K562 (cell line): ENCODE data around the gene TBC1D5. TPM values are rescaled to one million over a fixed set of nuclear protein-coding genes. Genes with fewer than 3 reads are reported as not detected.

Source experiments
- ATAC-seq: fragments of 200-7000 bp; cut with Tn5 transposase; 3 replicates; pipeline ENCODE4 v1.9.1; 2020; ENCODE audit warnings: moderate library complexity
- BruUV-seq: library from RNA; stranded (reverse); fragments of 400-500 nt; replicated peaks from 2 replicates; lab custom pipeline; 2021; lab: Mats Ljungman, UMichigan
- CTCF ChIA-PET: fragments of 300-600 bp; formaldehyde crosslinking; extraction: SDS; loops from one replicate; lab custom pipeline; 2021; ENCODE audit warnings: low intra/inter-chr PET ratio; lab: Yijun Ruan, JAX
- POLR2A ChIA-PET: fragments of 300-600, 350-650 bp; sonication (Branson Sonifier 250); formaldehyde crosslinking; extraction: SDS; loops from one replicate; lab custom pipeline; 2021; ENCODE audit warnings: antibody characterized with exemption, inconsistent platforms; lab: Yijun Ruan, JAX
- DNase-seq, 4 experiments: peaks; one replicate each; pipeline versions ENCODE4 v3.0.0 to v3.0.0-alpha.2; 2011 to 2018; ENCODE audit warnings: low spot score in 3 of 4, mixed read lengths in 3 of 4; ENCODE audit errors: extremely low read depth in 1 of 4
- FAIRE-seq: peaks from 2 replicates; lab custom pipeline; 2011; peaks lifted over from hg19 to GRCh38; lab: Jason Lieb, UNC
- H2AFZ ChIP-seq: 2 replicates; pipeline ENCODE4 v1.6.0; 2011; ENCODE audit warnings: low read depth, low read length, control low read depth, inconsistent platforms
- H3K27ac ChIP-seq: fragments of 200-600 bp; 3 replicates; pipeline ENCODE4 v1.8.0; 2011; ENCODE audit warnings: low read depth, mild to moderate bottlenecking, control low read depth, inconsistent platforms, low read length, moderate library complexity, mixed read lengths; ENCODE audit errors: extremely low read depth
- H3K27me3 ChIP-seq, 2 experiments: fragments of 300-600 bp in 1 of 2; 2 replicates in 1 of 2; 3 replicates in 1 of 2; pipeline versions ENCODE4 v1.6.0 to v1.8.0; 2011; ENCODE audit warnings: inconsistent platforms in 2 of 2, low read length in 2 of 2, mild to moderate bottlenecking in 1 of 2, mixed read lengths in 1 of 2, moderate library complexity in 1 of 2; ENCODE audit not compliant: control insufficient read depth in 2 of 2, insufficient read depth in 2 of 2
- H3K36me3 ChIP-seq: fragments of 300-600 bp; 3 replicates; pipeline ENCODE4 v1.8.0; 2011; ENCODE audit warnings: mild to moderate bottlenecking, low read length, inconsistent platforms; ENCODE audit not compliant: control insufficient read depth, insufficient read depth
- H3K4me1 ChIP-seq, 2 experiments: fragments of 200-600 bp in 1 of 2; replicated peaks in 1 of 2; 2 replicates in 1 of 2; 3 replicates in 1 of 2; pipeline versions ENCODE4 v1.5.1 to v1.8.0; 2011; ENCODE audit warnings: inconsistent platforms in 2 of 2, low read length in 2 of 2, mild to moderate bottlenecking in 1 of 2, mixed read lengths in 1 of 2, moderate library complexity in 1 of 2; ENCODE audit not compliant: control insufficient read depth in 2 of 2, insufficient read depth in 2 of 2
- H3K4me2 ChIP-seq: 2 replicates; pipeline ENCODE4 v1.6.1; 2011; ENCODE audit warnings: low read length, control low read depth, inconsistent platforms, mixed read lengths; ENCODE audit not compliant: insufficient read depth
- H3K4me3 ChIP-seq: fragments of 200-600 bp; sonication (generic), shearing (Covaris generic); 2 replicates; pipeline ENCODE4 v1.5.1; 2016; ENCODE audit warnings: control low read depth, inconsistent platforms
- H3K79me2 ChIP-seq: fragments of 200-600 bp; 3 replicates; pipeline ENCODE4 v1.8.0; 2011; ENCODE audit warnings: low read length, inconsistent platforms; ENCODE audit not compliant: control insufficient read depth, insufficient read depth
- H3K9ac ChIP-seq, 2 experiments: 2 replicates each; pipeline versions ENCODE4 v1.6.0 to v1.6.1; 2011; ENCODE audit warnings: low read depth in 2 of 2, low read length in 2 of 2, control low read depth in 1 of 2, inconsistent platforms in 1 of 2, mild to moderate bottlenecking in 1 of 2, mixed read lengths in 1 of 2; ENCODE audit not compliant: insufficient read depth in 1 of 2
- H3K9me1 ChIP-seq: one replicate; pipeline ENCODE4 v1.6.0; 2011; ENCODE audit warnings: inconsistent platforms, mild to moderate bottlenecking, low read length, moderate library complexity; ENCODE audit not compliant: control insufficient read depth, insufficient read depth
- H3K9me3 ChIP-seq: replicated peaks from 2 replicates; pipeline ENCODE4 v1.5.1; 2011; ENCODE audit warnings: low read depth, low read length, inconsistent platforms; ENCODE audit not compliant: control insufficient read depth, insufficient read depth
- H4K20me1 ChIP-seq: replicated peaks from 2 replicates; pipeline ENCODE4 v1.6.1; 2011; ENCODE audit warnings: low read length, inconsistent platforms, mixed read lengths; ENCODE audit not compliant: control insufficient read depth, insufficient read depth
- ARID1B ChIP-seq: fragments of 450-650 bp; IDR thresholded peaks from 2 replicates; pipeline ENCODE4 v1.6.1; 2016; ENCODE audit warnings: antibody characterized with exemption, mild to moderate bottlenecking, inconsistent platforms
- BRCA1 ChIP-seq, 2 experiments: fragments of 450-650 bp in 1 of 2; sonication (generic) in 1 of 2; formaldehyde crosslinking in 1 of 2; IDR thresholded peaks; 2 replicates each; pipeline versions ENCODE4 v1.5.0 to v1.6.1; 2017 to 2020; ENCODE audit warnings: mild to moderate bottlenecking in 1 of 2, missing genetic modification reagents in 1 of 2
- CHD4 ChIP-seq: fragments of 200-600 bp; sonication (generic); IDR thresholded peaks from 3 replicates; pipeline ENCODE4 v1.6.1; 2012; ENCODE audit warnings: low read depth, mild to moderate bottlenecking, mixed read lengths, low read length, inconsistent platforms; ENCODE audit not compliant: insufficient read depth, insufficient replicate concordance, poor library complexity, severe bottlenecking
- FOS ChIP-seq: IDR thresholded peaks from 3 replicates; pipeline ENCODE4 v1.6.1; 2011; ENCODE audit not compliant: insufficient read length; ENCODE audit errors: extremely low read depth
- HDAC3 ChIP-seq: fragments of 450-650 bp; IDR thresholded peaks from 2 replicates; pipeline ENCODE4 v1.6.1; 2018; ENCODE audit warnings: borderline replicate concordance, mild to moderate bottlenecking, moderate library complexity; ENCODE audit not compliant: partially characterized antibody
- KDM5B ChIP-seq: fragments of 200-600 bp; sonication (generic); IDR thresholded peaks from 2 replicates; pipeline ENCODE4 v1.6.1; 2012; ENCODE audit warnings: low read depth, mild to moderate bottlenecking, moderate library complexity, low read length, control low read depth, inconsistent platforms; ENCODE audit not compliant: insufficient replicate concordance
- MYNN ChIP-seq, 2 experiments: sonication (generic); formaldehyde crosslinking in 1 of 2; IDR thresholded peaks; 2 replicates each; pipeline versions ENCODE4 v1.5.0 to v1.6.1; 2016 to 2020; ENCODE audit warnings: antibody characterized with exemption in 1 of 2, missing genetic modification reagents in 1 of 2
- NELFE ChIP-seq: IDR thresholded peaks from 2 replicates; pipeline ENCODE4 v1.6.1; 2011; ENCODE audit warnings: mild to moderate bottlenecking; ENCODE audit not compliant: insufficient read depth, insufficient read length
- RBM14 ChIP-seq: fragments of 200-400 bp; formaldehyde crosslinking; IDR thresholded peaks from 2 replicates; pipeline ENCODE4 v1.6.1; 2018; ENCODE audit warnings: low read depth, mild to moderate bottlenecking, low read length, moderate library complexity, borderline replicate concordance; ENCODE audit not compliant: insufficient read depth
- SAP30 ChIP-seq: fragments of 200-600 bp; sonication (generic); IDR thresholded peaks from 2 replicates; pipeline ENCODE4 v1.6.1; 2012; ENCODE audit warnings: borderline replicate concordance, low read depth, mild to moderate bottlenecking, moderate library complexity, low read length, control low read depth, inconsistent platforms; ENCODE audit not compliant: insufficient read depth, poor library complexity, severe bottlenecking
- SMARCB1 ChIP-seq: IDR thresholded peaks from 2 replicates; pipeline ENCODE4 v1.6.1; 2011; ENCODE audit warnings: improper control_type of control experiment, low read depth; ENCODE audit not compliant: insufficient read length
- SNIP1 ChIP-seq: fragments of 450-650 bp; IDR thresholded peaks from 2 replicates; pipeline ENCODE4 v1.7.1; 2017; ENCODE audit warnings: low read depth, mild to moderate bottlenecking
- STAG1 ChIP-seq: sonication (generic); formaldehyde crosslinking; IDR thresholded peaks from 2 replicates; pipeline ENCODE4 v1.5.0; 2020; ENCODE audit warnings: missing genetic modification reagents, borderline replicate concordance
- XRCC3 ChIP-seq: fragments of 450-650 bp; IDR thresholded peaks from 2 replicates; pipeline ENCODE4 v1.6.1; 2017; ENCODE audit warnings: mild to moderate bottlenecking, moderate library complexity
- XRCC5 ChIP-seq: fragments of 200-400 bp; formaldehyde crosslinking; IDR thresholded peaks from 2 replicates; pipeline ENCODE4 v1.6.1; 2017; ENCODE audit warnings: low read depth, mild to moderate bottlenecking, low read length
- ZEB2 ChIP-seq: fragments of 450-650 bp; IDR thresholded peaks from 2 replicates; pipeline ENCODE4 v1.6.1; 2016
- ZNF311 ChIP-seq: fragments of 250-450 bp; sonication (Bioruptor Pico); IDR thresholded peaks from 2 replicates; pipeline ENCODE4 v1.4.0; 2020; ENCODE audit warnings: mild to moderate bottlenecking, moderate library complexity
- ZNF644 ChIP-seq: fragments of 200-800 bp; sonication (Bioruptor generic); IDR thresholded peaks from 2 replicates; pipeline ENCODE4 v1.6.1; 2016; ENCODE audit warnings: low read depth, missing genetic modification characterization, missing compliant biosample characterization
- ZNF79 ChIP-seq: fragments of 250-450 bp; sonication (Bioruptor Pico); IDR thresholded peaks from 2 replicates; pipeline ENCODE4 v1.4.0; 2020; ENCODE audit warnings: low read depth, mild to moderate bottlenecking, moderate library complexity
- WGBS: fragments of 100-300 bp; shearing (Covaris generic); methylation state at CpG from one replicate; pipeline ENCODE4 v1.1.6; 2016; ENCODE audit warnings: low coverage, mixed read lengths; ENCODE audit not compliant: insufficient coverage; ENCODE audit errors: missing lambda C conversion rate; 5-methylcytosine and 5-hydroxymethylcytosine counted together
- in situ Hi-C: fragments of 300-500 bp; cut with MboI; formaldehyde crosslinking; loops from 4 replicates; pipeline ENCODE4 v1.15.0; 2018; ENCODE audit warnings: inconsistent platforms, mixed read lengths
- intact Hi-C: fragments of 100-400 bp; cut with micrococcal nuclease; formaldehyde crosslinking; loops from 2 replicates; pipeline ENCODE4 v1.14.2; 2022
- polyA plus RNA-seq, 8 experiments: library from polyadenylated mRNA; depleted of rRNA in 4 of 8; stranded (reverse) in 5 of 8; unstranded in 3 of 8; fragments of >200 nt; fragmentation: Nextera tagmentation in 2 of 8; fragmentation: Illumina TruSeq in 1 of 8; extraction: Ambion mirVana in 2 of 8; extraction: Trizol in 1 of 8; gene quantifications; 2 replicates each; pipeline versions ENCODE4 v1.2.1 to v1.2.3, GENCODE V29; 2011 to 2014; ENCODE audit warnings: inconsistent platforms in 1 of 8, missing spikeins in 1 of 8
- total RNA-seq, 7 experiments: library from RNA; depleted of rRNA in 6 of 7; stranded (reverse); fragments of >200 nt in 6 of 7; fragmentation: Illumina TruSeq in 2 of 7; extraction: Trizol in 2 of 7; gene quantifications; 2 replicates each; pipeline versions ENCODE4 v1.2.1 to v1.2.3, GENCODE V29; 2011 to 2021; ENCODE audit warnings: low replicate concordance in 1 of 7
- TF ChIP-seq, protein P1 (sequence below): fragments of 150-350 bp; conservative IDR thresholded peaks from 2 replicates; pipeline ENCODE4 v1.6.1; 2014; ENCODE audit warnings: low read length

The TBC1D5 gene
- total and polyA plus RNA-seq, 9 of the 15 experiments (the other 6 are each of a cell fraction or from before 2014, with no cell fraction given), result 2.9 to 38.1 (median 25.6) TPM

GRCh38 chr3:17687566-17687965, 54.9 kb downstream of the TBC1D5 start:
- FAIRE-seq, result no peak
- in situ Hi-C loops, result no loop called here

More at GRCh38 chr3:17687566-17687965, 54.9 kb downstream of the TBC1D5 start:
- ATAC-seq, result peak; percentile 41; the same call in 2 of the 3 replicates
- Histone ChIP-seq H3K9ac (no peak overlapping the region), H3K27me3 (no peaks in the 10 kb centered on the region), H3K9me1 (no peaks in the 10 kb centered on the region), H3K4me1 (peaks cover 0 to under 1% of the 10 kb centered on the region in 2 experiments; a peak in 2 of 5 replicates), H3K27ac (no peak overlapping the region), H3K4me3 (no peak overlapping the region), H3K36me3 (no peaks in the 10 kb centered on the region), H3K9me3 (no peaks in the 10 kb centered on the region), H3K79me2 (peaks cover 12% of the 10 kb centered on the region), H2AFZ (no peak overlapping the region), H3K4me2 (no peak overlapping the region), H4K20me1 (no peaks in the 10 kb centered on the region)
- no peak for TF ChIP-seq SAP30
- TF ChIP-seq ZNF311 (CRISPR knock-in tag), result no peak
- TF ChIP-seq XRCC5, result no peak
- TF ChIP-seq ZNF79 (CRISPR knock-in tag), result no peak
- TF ChIP-seq ZEB2, result no peak
- TF ChIP-seq KDM5B, result no peak
- TF ChIP-seq XRCC3, result no peak
- no peak for TF ChIP-seq HDAC3
- TF ChIP-seq, protein P1, sequence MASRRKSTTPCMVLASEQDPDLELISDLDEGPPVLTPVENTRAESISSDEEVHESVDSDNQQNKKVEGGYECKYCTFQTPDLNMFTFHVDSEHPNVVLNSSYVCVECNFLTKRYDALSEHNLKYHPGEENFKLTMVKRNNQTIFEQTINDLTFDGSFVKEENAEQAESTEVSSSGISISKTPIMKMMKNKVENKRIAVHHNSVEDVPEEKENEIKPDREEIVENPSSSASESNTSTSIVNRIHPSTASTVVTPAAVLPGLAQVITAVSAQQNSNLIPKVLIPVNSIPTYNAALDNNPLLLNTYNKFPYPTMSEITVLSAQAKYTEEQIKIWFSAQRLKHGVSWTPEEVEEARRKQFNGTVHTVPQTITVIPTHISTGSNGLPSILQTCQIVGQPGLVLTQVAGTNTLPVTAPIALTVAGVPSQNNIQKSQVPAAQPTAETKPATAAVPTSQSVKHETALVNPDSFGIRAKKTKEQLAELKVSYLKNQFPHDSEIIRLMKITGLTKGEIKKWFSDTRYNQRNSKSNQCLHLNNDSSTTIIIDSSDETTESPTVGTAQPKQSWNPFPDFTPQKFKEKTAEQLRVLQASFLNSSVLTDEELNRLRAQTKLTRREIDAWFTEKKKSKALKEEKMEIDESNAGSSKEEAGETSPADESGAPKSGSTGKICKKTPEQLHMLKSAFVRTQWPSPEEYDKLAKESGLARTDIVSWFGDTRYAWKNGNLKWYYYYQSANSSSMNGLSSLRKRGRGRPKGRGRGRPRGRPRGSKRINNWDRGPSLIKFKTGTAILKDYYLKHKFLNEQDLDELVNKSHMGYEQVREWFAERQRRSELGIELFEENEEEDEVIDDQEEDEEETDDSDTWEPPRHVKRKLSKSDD, result no peak
- TF ChIP-seq RBM14, result no peak
- no peak for TF ChIP-seq ARID1B
- no peak for TF ChIP-seq STAG1 (CRISPR knock-in tag)
- TF ChIP-seq FOS, result no peak
- no peak for TF ChIP-seq CHD4
- no peak for TF ChIP-seq ZNF644
- no peak for TF ChIP-seq SMARCB1
- TF ChIP-seq MYNN (IDR thresholded peaks at IDR 0.05), result no peak
- TF ChIP-seq MYNN (CRISPR knock-in tag; IDR thresholded peaks at IDR 0.05), result no peak
- no peak for TF ChIP-seq NELFE
- TF ChIP-seq BRCA1 (IDR thresholded peaks at IDR 0.05), result no peak
- no peak for TF ChIP-seq BRCA1 (CRISPR knock-in tag; IDR thresholded peaks at IDR 0.05)
- TF ChIP-seq SNIP1, result no peak
- ChIA-PET CTCF (no interaction called here), POLR2A (interaction anchor here (0.6 kb wide), 1 partner anchor 1459 kb away, joined by 3 read pairs; no protein-coding TSS in a partner anchor)
- DNase-seq, result peak in 1 of 4 experiments; percentile 14
- BruUV-seq, result no TSS peak
- intact Hi-C loops, result loop anchor here (10.0 kb wide), 1 partner anchor 433 kb away; no protein-coding TSS in a partner anchor
- WGBS, result 16% methylated on average over 1 of the region's 1 CpG
